ENCODE data around the gene INPP5E. TPM values are rescaled to one million over a fixed set of nuclear protein-coding genes. Genes with fewer than 3 reads are reported as not detected.
A peak's percentile ranks its signal among the peaks of the same experiment; 100 is the strongest.

The INPP5E gene
- total and polyA plus RNA-seq, 10 donors, result 7.8 to 25.3 (median 17.3) TPM

DNA sequence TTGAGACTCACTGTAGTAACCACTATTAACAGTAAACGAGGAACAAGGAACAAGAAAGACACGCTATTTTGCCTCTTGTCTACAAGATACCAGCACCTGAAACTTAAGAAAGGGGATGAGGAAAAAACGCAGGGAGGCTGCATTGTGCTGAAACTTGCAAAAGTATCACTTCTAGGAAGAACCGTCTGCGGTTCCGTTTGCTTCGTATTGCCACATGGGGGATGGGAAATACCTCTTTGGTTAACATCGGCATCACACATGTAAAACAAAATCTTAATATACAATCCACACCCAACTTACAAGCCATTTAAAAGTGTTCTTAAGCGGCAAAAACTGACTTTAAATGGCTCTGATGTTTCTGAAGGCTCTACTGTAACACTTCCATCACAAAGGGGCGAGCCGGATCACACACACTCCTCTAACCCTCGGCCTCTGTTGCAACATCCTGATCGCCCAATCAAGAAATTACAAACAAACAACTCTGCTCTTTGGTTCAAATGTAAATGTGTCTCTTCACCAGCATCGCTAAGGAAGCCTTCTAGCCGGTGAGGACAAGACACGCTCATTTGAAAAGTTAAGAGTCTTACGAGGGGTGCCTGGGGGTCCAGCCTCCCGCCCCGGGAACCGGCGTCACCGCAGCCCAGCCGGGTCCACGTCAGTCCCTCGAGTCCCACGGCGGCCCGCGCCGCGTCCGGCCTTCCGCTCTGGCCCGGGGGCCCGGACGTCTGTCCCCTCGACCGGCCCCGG, 42.6 kb upstream of the INPP5E start:
- WGBS, 5 donors, result 0% methylated on average over 21 to 39 of the region's 39 CpGs
- peak overlapping the region; percentile 82 to 97 (median 86) for H3K4me3 ChIP-seq
- H3K9me3 ChIP-seq, result no peaks in the 10 kb centered on the region
- intact Hi-C loops (cut with DNase I; ENCODE audit: low total_unique reads), result loop anchor here (10.0 kb wide), 1 partner anchor 53 kb away; no protein-coding TSS in a partner anchor
- peaks cover 0 to 35% (median 13%) of the 10 kb centered on the region in 6 donors for H3K36me3 ChIP-seq
- DNase-seq, result no peak
- peaks cover 34 to 86% (median 70%) of the 10 kb centered on the region in 6 donors for H3K4me1 ChIP-seq
- H3K27me3 ChIP-seq (replicated peaks in 1 of 7), result no peaks in the 10 kb centered on the region
- TF ChIP-seq POLR2AphosphoS5 (IDR thresholded peaks at IDR 0.05), result no peak
- no peak for TF ChIP-seq POLR2A (IDR thresholded peaks at IDR 0.05)
- no peak for TF ChIP-seq CTCF (IDR thresholded peaks at IDR 0.05 in 8 of 11, conservative IDR thresholded peaks at IDR 0.05 in 3 of 11)
- H3K27ac ChIP-seq, result peak overlapping the region; percentile 96 to 100 (median 98)

GRCh38 chr9:136481558-136481957, 41.9 kb upstream of the INPP5E start:
- peaks cover 0 to 42% (median 19%) of the 10 kb centered on the region in 6 donors for H3K36me3 ChIP-seq
- intact Hi-C loops (cut with DNase I; ENCODE audit: low total_unique reads), result loop anchor here (10.0 kb wide), 1 partner anchor 53 kb away; no protein-coding TSS in a partner anchor
- H3K27me3 ChIP-seq (replicated peaks in 1 of 7), result no peaks in the 10 kb centered on the region
- H3K9me3 ChIP-seq, result no peaks in the 10 kb centered on the region
- H3K4me3 ChIP-seq, result peak overlapping the region in 7 of 8 donors; percentile 82 to 97 (median 86)
- peak overlapping the region in 7 of 8 donors; percentile 96 to 100 (median 99) for H3K27ac ChIP-seq
- TF ChIP-seq POLR2A (IDR thresholded peaks at IDR 0.05) (no peak), POLR2AphosphoS5 (IDR thresholded peaks at IDR 0.05) (no peak), CTCF (IDR thresholded peaks at IDR 0.05 in 8 of 11, conservative IDR thresholded peaks at IDR 0.05 in 3 of 11) (no peak)
- no peak for DNase-seq
- peaks cover 31 to 79% (median 65%) of the 10 kb centered on the region in 6 donors for H3K4me1 ChIP-seq
- 29 to 45% (median 43%) methylated on average over 5 of the region's 5 CpGs for WGBS, 5 donors

GRCh38 chr9:136476369-136477150, 36.9 kb upstream of the INPP5E start:
- Histone ChIP-seq H3K4me3 (no peak overlapping the region), H3K36me3 (peaks cover 3 to 92% (median 69%) of the 10 kb centered on the region in 6 donors), H3K27ac (no peak overlapping the region), H3K27me3 (replicated peaks in 1 of 7) (no peaks in the 10 kb centered on the region), H3K9me3 (no peaks in the 10 kb centered on the region), H3K4me1 (peaks cover 4 to 62% (median 40%) of the 10 kb centered on the region in 6 donors)
- peak in 1 of 3 donors; percentile 12 for TF ChIP-seq POLR2AphosphoS5 (IDR thresholded peaks at IDR 0.05)
- no peak for TF ChIP-seq CTCF (IDR thresholded peaks at IDR 0.05 in 8 of 11, conservative IDR thresholded peaks at IDR 0.05 in 3 of 11)
- TF ChIP-seq POLR2A (IDR thresholded peaks at IDR 0.05), result no peak
- 92 to 96% (median 93%) methylated on average over 21 to 25 of the region's 25 CpGs for WGBS, 5 donors
- intact Hi-C loops (cut with DNase I; ENCODE audit: low total_unique reads), result no loop called here
- DNase-seq, result no peak
